GM20000 (cell line): ENCODE data around the gene DCAKD.
A peak's percentile ranks its signal among the peaks of the same experiment; 100 is the strongest.

Source experiments
- DNase-seq: peaks from one replicate; pipeline ENCODE4 v3.0.0; 2012; ENCODE audit warnings: low spot score
- CTCF ChIP-seq: IDR thresholded peaks from 2 replicates; pipeline ENCODE4 v1.5.1; 2012; ENCODE audit warnings: mild to moderate bottlenecking, control low read depth; ENCODE audit errors: extremely low read depth, missing control alignments

The DCAKD gene

GRCh38 chr17:45048795-45049563 lies 2.5 kb downstream of the DCAKD start:
- no peak for DNase-seq
- TF ChIP-seq CTCF, result peak; percentile 11

GRCh38 chr17:45046537-45047125 lies 4.8 kb downstream of the DCAKD start:
- no peak for DNase-seq
- TF ChIP-seq CTCF, result no peak

GRCh38 chr17:45043813-45044540 lies 7.5 kb downstream of the DCAKD start:
- no peak for TF ChIP-seq CTCF
- no peak for DNase-seq

GRCh38 chr17:45042346-45043120 lies 8.9 kb downstream of the DCAKD start:
- no peak for DNase-seq
- no peak for TF ChIP-seq CTCF

GRCh38 chr17:45040459-45040858 lies 11.0 kb downstream of the DCAKD start:
- no peak for DNase-seq
- no peak for TF ChIP-seq CTCF

- DNase-seq, result no peak
- no peak for TF ChIP-seq CTCF
Observed at GRCh38 chr17:45038728-45039634, 12.5 kb downstream of the DCAKD start.
